ENCODE results near the gene ARHGAP23. TPM values are rescaled to one million over a fixed set of nuclear protein-coding genes. Genes with fewer than 3 reads are reported as not detected.

The ARHGAP23 gene, protein sequence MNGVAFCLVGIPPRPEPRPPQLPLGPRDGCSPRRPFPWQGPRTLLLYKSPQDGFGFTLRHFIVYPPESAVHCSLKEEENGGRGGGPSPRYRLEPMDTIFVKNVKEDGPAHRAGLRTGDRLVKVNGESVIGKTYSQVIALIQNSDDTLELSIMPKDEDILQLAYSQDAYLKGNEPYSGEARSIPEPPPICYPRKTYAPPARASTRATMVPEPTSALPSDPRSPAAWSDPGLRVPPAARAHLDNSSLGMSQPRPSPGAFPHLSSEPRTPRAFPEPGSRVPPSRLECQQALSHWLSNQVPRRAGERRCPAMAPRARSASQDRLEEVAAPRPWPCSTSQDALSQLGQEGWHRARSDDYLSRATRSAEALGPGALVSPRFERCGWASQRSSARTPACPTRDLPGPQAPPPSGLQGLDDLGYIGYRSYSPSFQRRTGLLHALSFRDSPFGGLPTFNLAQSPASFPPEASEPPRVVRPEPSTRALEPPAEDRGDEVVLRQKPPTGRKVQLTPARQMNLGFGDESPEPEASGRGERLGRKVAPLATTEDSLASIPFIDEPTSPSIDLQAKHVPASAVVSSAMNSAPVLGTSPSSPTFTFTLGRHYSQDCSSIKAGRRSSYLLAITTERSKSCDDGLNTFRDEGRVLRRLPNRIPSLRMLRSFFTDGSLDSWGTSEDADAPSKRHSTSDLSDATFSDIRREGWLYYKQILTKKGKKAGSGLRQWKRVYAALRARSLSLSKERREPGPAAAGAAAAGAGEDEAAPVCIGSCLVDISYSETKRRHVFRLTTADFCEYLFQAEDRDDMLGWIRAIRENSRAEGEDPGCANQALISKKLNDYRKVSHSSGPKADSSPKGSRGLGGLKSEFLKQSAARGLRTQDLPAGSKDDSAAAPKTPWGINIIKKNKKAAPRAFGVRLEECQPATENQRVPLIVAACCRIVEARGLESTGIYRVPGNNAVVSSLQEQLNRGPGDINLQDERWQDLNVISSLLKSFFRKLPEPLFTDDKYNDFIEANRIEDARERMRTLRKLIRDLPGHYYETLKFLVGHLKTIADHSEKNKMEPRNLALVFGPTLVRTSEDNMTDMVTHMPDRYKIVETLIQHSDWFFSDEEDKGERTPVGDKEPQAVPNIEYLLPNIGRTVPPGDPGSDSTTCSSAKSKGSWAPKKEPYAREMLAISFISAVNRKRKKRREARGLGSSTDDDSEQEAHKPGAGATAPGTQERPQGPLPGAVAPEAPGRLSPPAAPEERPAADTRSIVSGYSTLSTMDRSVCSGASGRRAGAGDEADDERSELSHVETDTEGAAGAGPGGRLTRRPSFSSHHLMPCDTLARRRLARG (N-terminal part only)
- 10 to 100 TPM in 3 of 4 donors, 1 to 10 TPM in 1; 8.2 to 37.7 (median 12.3) TPM for total RNA-seq

DNA sequence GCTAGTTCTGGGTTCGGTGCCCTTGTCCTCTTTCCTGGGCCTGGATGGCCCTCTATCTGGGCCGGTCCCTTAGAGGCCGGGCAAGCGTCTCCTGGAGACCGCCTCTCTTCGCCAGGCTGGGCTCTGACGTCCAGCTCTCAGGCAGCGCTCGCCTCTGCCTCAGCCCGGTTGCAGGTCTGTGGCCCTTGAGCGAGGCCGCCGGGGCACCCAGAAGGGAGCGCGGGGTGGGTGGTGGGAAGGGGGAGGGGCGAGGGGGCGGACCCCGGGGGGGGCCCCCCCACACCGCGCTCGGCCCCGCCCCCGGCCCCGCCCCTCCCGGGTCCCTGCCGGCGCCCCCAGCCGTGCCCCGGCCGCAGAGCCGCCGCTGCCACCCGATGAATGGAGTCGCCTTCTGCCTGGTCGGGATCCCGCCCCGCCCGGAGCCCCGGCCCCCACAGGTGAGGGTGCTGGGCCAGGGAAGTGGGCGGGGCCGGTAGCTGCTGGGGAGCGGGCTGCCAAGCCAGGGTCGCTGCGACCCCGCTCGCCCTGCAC, at the start of gene ARHGAP23:
ARHGAP23 (plus strand) TSS at position 353 of the 531 bp plus-strand sequence; CDS start at position 375, 22 bp downstream.
- TF ChIP-seq, protein P1, sequence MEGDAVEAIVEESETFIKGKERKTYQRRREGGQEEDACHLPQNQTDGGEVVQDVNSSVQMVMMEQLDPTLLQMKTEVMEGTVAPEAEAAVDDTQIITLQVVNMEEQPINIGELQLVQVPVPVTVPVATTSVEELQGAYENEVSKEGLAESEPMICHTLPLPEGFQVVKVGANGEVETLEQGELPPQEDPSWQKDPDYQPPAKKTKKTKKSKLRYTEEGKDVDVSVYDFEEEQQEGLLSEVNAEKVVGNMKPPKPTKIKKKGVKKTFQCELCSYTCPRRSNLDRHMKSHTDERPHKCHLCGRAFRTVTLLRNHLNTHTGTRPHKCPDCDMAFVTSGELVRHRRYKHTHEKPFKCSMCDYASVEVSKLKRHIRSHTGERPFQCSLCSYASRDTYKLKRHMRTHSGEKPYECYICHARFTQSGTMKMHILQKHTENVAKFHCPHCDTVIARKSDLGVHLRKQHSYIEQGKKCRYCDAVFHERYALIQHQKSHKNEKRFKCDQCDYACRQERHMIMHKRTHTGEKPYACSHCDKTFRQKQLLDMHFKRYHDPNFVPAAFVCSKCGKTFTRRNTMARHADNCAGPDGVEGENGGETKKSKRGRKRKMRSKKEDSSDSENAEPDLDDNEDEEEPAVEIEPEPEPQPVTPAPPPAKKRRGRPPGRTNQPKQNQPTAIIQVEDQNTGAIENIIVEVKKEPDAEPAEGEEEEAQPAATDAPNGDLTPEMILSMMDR (IDR thresholded peaks at IDR 0.05; ENCODE audit: low read depth): no peak

DNA sequence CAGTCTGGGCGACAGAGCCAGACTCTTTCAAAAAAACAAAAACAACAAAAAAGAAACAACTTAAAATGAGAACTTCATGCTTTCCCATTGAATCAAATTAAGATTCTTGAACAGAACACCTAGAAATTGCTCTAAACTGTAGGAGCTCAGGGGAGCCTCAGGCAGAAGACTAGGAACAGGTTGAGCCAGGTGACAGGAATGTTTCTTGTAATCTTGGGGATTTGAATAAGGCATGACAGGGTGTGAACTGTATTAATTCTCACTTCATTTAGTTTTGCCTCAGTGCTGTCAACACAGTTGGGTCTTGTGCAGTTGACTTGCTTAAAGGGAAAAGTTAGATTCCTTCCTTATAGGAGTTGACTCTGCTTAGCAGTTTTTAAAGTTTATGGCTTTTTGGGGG, 48.8 kb upstream of the ARHGAP23 start:
- TF ChIP-seq, protein P1 (IDR thresholded peaks at IDR 0.05; ENCODE audit: low read depth): no peak

DNA sequence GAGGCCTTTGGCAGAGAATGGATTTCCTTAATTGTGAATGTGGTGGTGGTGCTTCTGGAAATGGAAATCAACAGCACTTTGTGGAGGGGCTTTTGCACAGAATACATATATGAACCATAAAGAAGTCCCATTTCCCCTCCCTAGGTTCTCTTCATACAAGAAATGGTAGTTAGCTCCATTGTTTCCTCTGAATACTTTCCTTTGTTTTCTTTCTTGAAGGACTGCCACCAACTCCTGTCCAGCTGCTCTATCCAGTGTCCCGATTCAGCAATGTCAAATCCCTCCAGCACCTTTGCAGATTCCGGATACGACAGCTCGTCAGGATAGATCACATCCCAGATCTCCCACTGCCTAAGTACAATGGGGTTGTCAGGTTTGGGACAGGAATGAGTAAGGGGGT, 33.2 kb upstream of the ARHGAP23 start:
- TF ChIP-seq, protein P1 (IDR thresholded peaks at IDR 0.05; ENCODE audit: low read depth): no peak

DNA sequence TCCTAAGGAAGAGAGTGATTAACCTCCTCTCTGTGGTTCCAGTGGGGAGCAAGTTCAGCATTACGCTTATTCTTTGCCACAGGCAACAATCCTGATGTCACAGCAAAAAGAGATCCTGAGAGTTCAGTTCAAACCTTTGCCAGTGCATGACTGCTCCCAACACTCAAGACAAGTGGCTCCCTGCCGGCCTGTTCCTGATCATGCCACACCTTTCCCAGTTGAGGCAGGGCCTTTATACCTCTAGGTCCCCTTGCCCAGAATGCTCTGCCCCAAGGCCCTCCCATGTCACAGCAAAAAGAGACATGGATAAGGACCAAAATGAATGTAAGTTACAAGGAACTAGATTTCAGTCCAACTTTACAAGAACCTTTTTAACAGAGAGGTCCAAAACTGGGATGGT, 31.0 kb upstream of the ARHGAP23 start:
- TF ChIP-seq, protein P1 (IDR thresholded peaks at IDR 0.05; ENCODE audit: low read depth): no peak

DNA sequence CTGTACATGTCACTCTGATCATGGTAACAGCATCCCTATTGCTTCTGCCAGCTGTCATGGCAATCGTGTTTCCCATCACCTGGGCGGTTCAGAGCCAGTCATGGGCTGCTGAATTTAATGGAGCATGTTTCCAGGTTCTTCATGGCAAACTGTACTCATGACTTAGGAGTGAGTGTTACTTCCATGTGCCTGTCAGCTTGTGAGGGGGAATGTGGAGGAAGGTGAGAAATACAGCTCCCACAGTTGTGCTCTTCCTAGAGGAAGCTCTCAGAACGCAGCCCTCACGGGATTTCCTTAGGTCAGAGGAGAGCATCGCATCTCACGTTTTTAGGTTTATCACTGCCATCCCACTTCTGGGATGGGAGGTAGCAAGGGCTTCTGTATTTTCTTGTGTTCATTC, 28.0 kb upstream of the ARHGAP23 start:
- TF ChIP-seq, protein P1 (IDR thresholded peaks at IDR 0.05; ENCODE audit: low read depth): no peak

DNA sequence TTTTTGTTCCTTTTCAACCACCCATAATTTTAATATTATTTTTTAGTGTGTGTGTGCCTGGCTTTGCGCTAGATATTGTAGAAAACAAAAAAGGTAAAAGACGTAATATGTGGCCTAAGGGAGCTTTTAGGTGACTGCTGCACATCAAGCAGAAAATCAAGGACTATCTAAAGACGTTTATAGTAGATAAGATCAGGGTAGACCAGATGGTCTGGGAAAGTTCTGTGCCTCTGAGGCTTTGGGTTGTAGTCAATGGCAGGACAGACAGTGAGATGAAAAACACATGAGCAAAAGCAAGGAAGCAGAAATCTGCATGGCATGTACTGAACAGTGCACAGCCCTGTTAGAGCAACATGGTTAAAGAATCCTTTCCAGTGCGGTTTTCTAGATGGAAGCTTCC, 26.8 kb upstream of the ARHGAP23 start:
- TF ChIP-seq, protein P1 (IDR thresholded peaks at IDR 0.05; ENCODE audit: low read depth): no peak

Data from subcutaneous adipose tissue (tissue), 4 donors.